Body of pancreas (tissue), 4 donors: Measurements from ENCODE around the gene TMEM167A. TPM values are rescaled to one million over a fixed set of nuclear protein-coding genes. Genes with fewer than 3 reads are reported as not detected.

Source experiments
- ATAC-seq: fragments of 150-250 bp; one replicate; pipeline ENCODE4 v1.9.1; 2016
- DNase-seq, 4 donors: peaks; one replicate each; pipeline ENCODE4 v3.0.0-alpha.2; 2019
- H3K27ac ChIP-seq, 4 donors: fragments of 200-600 bp; sonication (generic); 1 replicate in 3 of 4; 2 replicates in 1 of 4; pipeline versions ENCODE4 v1.5.1 to v1.6.1; 2016 to 2019; ENCODE audit warnings: mild to moderate bottlenecking in 1 of 4, mixed read lengths in 1 of 4, moderate library complexity in 1 of 4
- H3K27me3 ChIP-seq, 2 donors: fragments of 200-600 bp; sonication (generic); one replicate each; pipeline ENCODE4 v1.6.0; 2016; ENCODE audit warnings: mild to moderate bottlenecking in 1 of 2
- H3K36me3 ChIP-seq, 2 donors: fragments of 200-600 bp; sonication (generic); replicated peaks in 1 of 2; 2 replicates each; pipeline ENCODE4 v1.5.1; 2016; ENCODE audit warnings: low read depth in 2 of 2; ENCODE audit not compliant: insufficient read depth in 1 of 2
- H3K4me1 ChIP-seq: fragments of 200-600 bp; sonication (generic); one replicate; pipeline ENCODE4 v1.6.0; 2016
- H3K4me3 ChIP-seq, 2 donors: fragments of 200-600 bp; sonication (generic); 1 replicate in 1 of 2; 2 replicates in 1 of 2; pipeline ENCODE4 v1.5.1; 2016 to 2019
- H3K9me3 ChIP-seq, 3 donors: fragments of 200-600 bp; sonication (generic); 1 replicate in 2 of 3; 2 replicates in 1 of 3; pipeline ENCODE4 v1.5.1; 2016
- POLR2A ChIP-seq, 3 donors: fragments of 450-650 bp; IDR thresholded peaks; one replicate each; pipeline ENCODE4 v1.6.1; 2016; ENCODE audit warnings: antibody characterized with exemption in 3 of 3, mild to moderate bottlenecking in 2 of 3
- WGBS, 2 donors: methylation state at CpG; one replicate each; pipeline ENCODE4 v1.1.5; 2017; 5-methylcytosine and 5-hydroxymethylcytosine counted together
- intact Hi-C: fragments of 100-400 bp; cut with DNase I; formaldehyde crosslinking; loops from one replicate; pipeline ENCODE4 v1.15.1; 2023
- total RNA-seq, 2 donors: library from RNA; depleted of rRNA; stranded (reverse); fragments of >200 nt; gene quantifications; one replicate each; pipeline ENCODE4 v1.1.0, GENCODE V29; 2016
- TF ChIP-seq, protein P1 (sequence below), 7 experiments: fragments of 450-650 bp in 4 of 7; fragments of 200-600 bp in 3 of 7; sonication (generic) in 3 of 7; IDR thresholded peaks; one replicate each; pipeline ENCODE4 v1.5.1; 2016 to 2019; ENCODE audit warnings: antibody characterized with exemption in 7 of 7

TMEM167A gene
- total RNA-seq, 2 donors from 2014 or later: 20.8 to 24.9 TPM

- no peak overlapping the region for H3K4me3 ChIP-seq
- ATAC-seq: no peak
- no peaks in the 10 kb centered on the region for H3K9me3 ChIP-seq
- H3K4me1 ChIP-seq: no peaks in the 10 kb centered on the region
- 87 to 92% methylated on average over 2 of the region's 2 CpGs for WGBS, 2 donors
- intact Hi-C loops: no loop called here
- DNase-seq: no peak
- TF ChIP-seq, protein P1, sequence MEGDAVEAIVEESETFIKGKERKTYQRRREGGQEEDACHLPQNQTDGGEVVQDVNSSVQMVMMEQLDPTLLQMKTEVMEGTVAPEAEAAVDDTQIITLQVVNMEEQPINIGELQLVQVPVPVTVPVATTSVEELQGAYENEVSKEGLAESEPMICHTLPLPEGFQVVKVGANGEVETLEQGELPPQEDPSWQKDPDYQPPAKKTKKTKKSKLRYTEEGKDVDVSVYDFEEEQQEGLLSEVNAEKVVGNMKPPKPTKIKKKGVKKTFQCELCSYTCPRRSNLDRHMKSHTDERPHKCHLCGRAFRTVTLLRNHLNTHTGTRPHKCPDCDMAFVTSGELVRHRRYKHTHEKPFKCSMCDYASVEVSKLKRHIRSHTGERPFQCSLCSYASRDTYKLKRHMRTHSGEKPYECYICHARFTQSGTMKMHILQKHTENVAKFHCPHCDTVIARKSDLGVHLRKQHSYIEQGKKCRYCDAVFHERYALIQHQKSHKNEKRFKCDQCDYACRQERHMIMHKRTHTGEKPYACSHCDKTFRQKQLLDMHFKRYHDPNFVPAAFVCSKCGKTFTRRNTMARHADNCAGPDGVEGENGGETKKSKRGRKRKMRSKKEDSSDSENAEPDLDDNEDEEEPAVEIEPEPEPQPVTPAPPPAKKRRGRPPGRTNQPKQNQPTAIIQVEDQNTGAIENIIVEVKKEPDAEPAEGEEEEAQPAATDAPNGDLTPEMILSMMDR (IDR thresholded peaks at IDR 0.05): no peak
- TF ChIP-seq POLR2A (IDR thresholded peaks at IDR 0.05): no peak
- H3K36me3 ChIP-seq: no peaks in the 10 kb centered on the region
- no peak overlapping the region for H3K27ac ChIP-seq
- no peaks in the 10 kb centered on the region for H3K27me3 ChIP-seq
Measured at GRCh38 chr5:83055166-83055565, 22.0 kb downstream of the TMEM167A start.

DNA sequence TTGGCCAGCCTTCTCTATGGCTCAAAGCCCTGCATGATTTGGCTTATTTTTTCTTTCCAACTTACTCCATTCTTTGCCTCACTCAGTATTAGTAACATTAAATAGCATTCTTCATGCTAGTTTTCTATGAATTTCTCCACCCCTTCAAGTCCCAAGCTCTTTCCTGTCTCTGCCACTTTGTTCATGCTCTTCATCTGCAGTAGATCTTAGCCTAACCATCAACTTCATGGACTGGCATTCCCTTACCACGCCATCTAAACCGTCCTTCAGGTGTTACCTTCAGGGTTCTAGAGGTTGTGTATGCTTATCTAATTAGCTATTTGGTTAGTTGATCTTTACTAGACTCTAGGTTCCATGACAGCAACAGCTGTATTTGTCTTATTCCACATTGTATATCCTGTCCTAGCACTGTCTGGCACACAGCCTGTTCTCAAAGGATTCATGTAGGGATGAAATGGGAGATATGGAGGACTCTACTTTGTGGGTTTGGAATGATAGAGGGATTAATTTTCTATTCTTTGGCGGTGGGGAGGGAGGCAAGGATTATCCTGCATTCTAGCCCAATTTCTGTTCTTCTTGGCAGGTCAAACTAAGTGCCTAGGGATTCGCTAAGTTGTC, 26.4 kb downstream of the TMEM167A start:
- ATAC-seq: no peak
- Histone ChIP-seq H3K36me3 (no peaks in the 10 kb centered on the region), H3K27me3 (no peaks in the 10 kb centered on the region), H3K4me3 (no peak overlapping the region), H3K9me3 (no peaks in the 10 kb centered on the region), H3K4me1 (no peaks in the 10 kb centered on the region), H3K27ac (no peak overlapping the region)
- intact Hi-C loops: no loop called here
- 81 to 82% methylated on average over 4 of the region's 4 CpGs for WGBS, 2 donors
- no peak for DNase-seq
- TF ChIP-seq, protein P1 (IDR thresholded peaks at IDR 0.05): no peak
- no peak for TF ChIP-seq POLR2A (IDR thresholded peaks at IDR 0.05)

DNA sequence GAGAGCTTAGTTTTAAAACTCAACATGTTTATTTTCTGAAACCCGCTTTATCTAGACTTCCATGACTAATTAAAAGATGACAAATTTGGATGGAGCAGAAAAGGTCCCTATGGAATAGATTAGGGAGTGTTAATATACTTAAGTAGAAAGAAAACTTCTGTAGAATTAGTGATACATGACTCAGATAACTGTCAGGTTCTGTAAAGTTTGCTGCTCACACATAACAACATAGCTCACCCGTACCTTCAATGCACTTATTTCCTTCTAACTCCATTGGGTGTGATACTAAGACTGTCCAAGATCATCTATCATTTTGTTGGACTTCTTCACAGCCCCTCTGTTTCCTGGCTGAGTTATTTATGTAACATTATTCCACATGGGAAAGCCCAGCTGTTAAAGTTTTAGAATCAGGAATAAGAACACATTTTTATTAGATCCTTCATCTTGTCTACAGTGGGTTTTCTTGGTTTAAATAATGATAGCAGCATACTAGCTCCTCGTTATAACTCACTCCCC, 27.8 kb downstream of the TMEM167A start:
- H3K27me3 ChIP-seq: no peaks in the 10 kb centered on the region
- H3K4me1 ChIP-seq: no peaks in the 10 kb centered on the region
- intact Hi-C loops: no loop called here
- ATAC-seq (no peak), DNase-seq (no peak)
- H3K9me3 ChIP-seq: no peaks in the 10 kb centered on the region
- no peak overlapping the region for H3K4me3 ChIP-seq
- WGBS, 2 donors: 78 to 84% methylated on average over 3 of the region's 3 CpGs
- H3K27ac ChIP-seq: no peak overlapping the region
- H3K36me3 ChIP-seq: no peaks in the 10 kb centered on the region
- TF ChIP-seq, protein P1 (IDR thresholded peaks at IDR 0.05): no peak
- TF ChIP-seq POLR2A (IDR thresholded peaks at IDR 0.05): no peak

DNA sequence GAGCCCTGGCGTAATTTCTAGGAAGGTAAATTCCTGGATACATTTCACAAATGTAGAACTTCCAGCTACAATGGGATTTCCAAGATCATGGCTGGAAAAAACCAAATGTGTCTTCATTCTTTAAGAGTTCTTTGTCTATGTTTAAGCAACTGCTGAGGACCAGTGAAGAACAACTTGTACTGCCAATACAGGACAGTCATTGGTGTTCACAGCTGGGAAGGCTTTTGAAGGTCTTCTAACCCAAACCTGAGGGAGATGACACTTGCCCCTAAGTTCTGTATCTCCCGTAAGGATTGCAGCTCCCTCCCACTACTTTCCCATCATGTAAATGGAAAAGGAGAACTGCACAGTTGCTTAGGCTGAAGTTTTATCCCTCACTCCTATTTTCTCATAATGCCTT, 28.4 kb downstream of the TMEM167A start:
- 90 to 95% methylated on average over 2 of the region's 2 CpGs for WGBS, 2 donors
- ATAC-seq (no peak), DNase-seq (no peak)
- H3K36me3 ChIP-seq: no peaks in the 10 kb centered on the region
- H3K9me3 ChIP-seq: no peaks in the 10 kb centered on the region
- intact Hi-C loops: no loop called here
- H3K27ac ChIP-seq: no peak overlapping the region
- no peaks in the 10 kb centered on the region for H3K4me1 ChIP-seq
- no peaks in the 10 kb centered on the region for H3K27me3 ChIP-seq
- TF ChIP-seq POLR2A (IDR thresholded peaks at IDR 0.05): no peak
- TF ChIP-seq, protein P1 (IDR thresholded peaks at IDR 0.05): no peak
- H3K4me3 ChIP-seq: no peak overlapping the region

DNA sequence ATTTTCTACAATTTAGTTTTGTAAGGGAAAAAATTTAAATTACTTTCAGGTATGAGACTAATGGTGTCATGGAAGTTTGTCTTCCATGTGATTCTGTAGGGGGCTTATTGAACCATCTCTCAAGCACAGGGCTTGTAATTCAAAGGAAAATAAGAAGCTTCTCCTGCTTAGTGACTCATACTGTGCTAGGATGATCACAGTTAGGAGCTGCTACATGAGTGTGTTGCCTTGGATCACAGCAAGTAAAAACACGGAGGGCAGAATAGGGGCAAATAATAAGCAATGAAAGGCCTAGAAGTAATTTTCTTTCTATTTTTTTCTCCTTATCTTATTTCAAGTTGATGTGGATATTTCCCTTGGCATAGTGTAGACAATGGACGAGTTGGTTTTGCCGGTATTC, 28.9 kb downstream of the TMEM167A start:
- TF ChIP-seq POLR2A (IDR thresholded peaks at IDR 0.05): no peak
- TF ChIP-seq, protein P1 (IDR thresholded peaks at IDR 0.05): no peak
- DNase-seq (no peak), ATAC-seq (no peak)
- intact Hi-C loops: no loop called here
- H3K36me3 ChIP-seq: no peaks in the 10 kb centered on the region
- no peak overlapping the region for H3K4me3 ChIP-seq
- H3K9me3 ChIP-seq: no peaks in the 10 kb centered on the region
- no peaks in the 10 kb centered on the region for H3K4me1 ChIP-seq
- 76 to 77% methylated on average over 3 of the region's 3 CpGs for WGBS, 2 donors
- no peak overlapping the region for H3K27ac ChIP-seq
- H3K27me3 ChIP-seq: no peaks in the 10 kb centered on the region
